Lower leg skin (tissue), 3 donors: ENCODE data around the gene SORCS2.

Experiments
- POLR2A ChIP-seq, 2 donors: fragments of 450-650 bp; IDR thresholded peaks; one replicate each; pipeline ENCODE4 v1.6.1; 2016 to 2017; ENCODE audit warnings: antibody characterized with exemption in 2 of 2, mild to moderate bottlenecking in 1 of 2, moderate library complexity in 1 of 2
- TF ChIP-seq, protein P1 (sequence below), 3 donors: fragments of 450-650 bp; IDR thresholded peaks; one replicate each; pipeline ENCODE4 v1.5.1; 2016; ENCODE audit warnings: antibody characterized with exemption in 3 of 3, mild to moderate bottlenecking in 3 of 3, moderate library complexity in 2 of 3

DNA sequence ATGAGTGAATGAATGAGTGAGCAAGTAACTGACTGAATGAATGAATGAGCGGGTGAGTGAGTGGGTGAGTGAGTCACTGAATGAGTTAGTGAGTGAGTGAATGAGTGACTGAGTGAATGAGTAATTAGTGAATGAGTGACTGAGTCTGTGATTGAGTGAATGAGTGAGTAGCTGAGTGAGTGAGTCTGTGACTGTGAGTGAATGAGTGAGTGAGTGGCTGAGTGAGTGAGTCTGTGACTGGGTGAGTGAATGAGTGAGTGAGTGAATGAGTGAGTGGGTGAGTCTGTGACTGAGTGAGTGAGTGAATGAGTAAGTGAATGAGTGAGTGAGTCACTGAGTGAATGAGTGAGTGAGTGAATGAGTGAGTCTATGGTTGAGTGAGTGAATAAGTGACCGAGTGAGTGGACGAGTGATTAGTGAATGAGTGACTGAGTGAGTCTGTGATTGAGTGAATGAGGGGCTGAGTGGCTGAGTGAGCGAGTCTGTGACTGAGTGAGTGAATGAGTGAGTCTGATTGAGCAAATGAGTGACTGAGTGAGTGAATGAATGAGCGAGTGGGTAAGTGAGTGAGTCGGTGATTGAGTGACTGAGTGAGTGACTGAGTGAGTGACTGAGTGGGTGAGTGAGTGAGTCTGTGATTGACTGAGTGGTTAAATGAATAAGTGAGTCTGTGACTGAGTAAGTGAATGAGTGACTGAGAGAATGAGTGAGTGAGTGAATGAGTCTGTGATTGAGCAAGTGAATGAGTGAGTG lies 465.4 kb downstream of the SORCS2 start:
- TF ChIP-seq, protein P1, sequence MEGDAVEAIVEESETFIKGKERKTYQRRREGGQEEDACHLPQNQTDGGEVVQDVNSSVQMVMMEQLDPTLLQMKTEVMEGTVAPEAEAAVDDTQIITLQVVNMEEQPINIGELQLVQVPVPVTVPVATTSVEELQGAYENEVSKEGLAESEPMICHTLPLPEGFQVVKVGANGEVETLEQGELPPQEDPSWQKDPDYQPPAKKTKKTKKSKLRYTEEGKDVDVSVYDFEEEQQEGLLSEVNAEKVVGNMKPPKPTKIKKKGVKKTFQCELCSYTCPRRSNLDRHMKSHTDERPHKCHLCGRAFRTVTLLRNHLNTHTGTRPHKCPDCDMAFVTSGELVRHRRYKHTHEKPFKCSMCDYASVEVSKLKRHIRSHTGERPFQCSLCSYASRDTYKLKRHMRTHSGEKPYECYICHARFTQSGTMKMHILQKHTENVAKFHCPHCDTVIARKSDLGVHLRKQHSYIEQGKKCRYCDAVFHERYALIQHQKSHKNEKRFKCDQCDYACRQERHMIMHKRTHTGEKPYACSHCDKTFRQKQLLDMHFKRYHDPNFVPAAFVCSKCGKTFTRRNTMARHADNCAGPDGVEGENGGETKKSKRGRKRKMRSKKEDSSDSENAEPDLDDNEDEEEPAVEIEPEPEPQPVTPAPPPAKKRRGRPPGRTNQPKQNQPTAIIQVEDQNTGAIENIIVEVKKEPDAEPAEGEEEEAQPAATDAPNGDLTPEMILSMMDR (IDR thresholded peaks at IDR 0.05) = no peak
- TF ChIP-seq POLR2A (IDR thresholded peaks at IDR 0.05) = no peak
